Medulla oblongata (tissue), 1 donor: ENCODE measurements around the gene ORC3.
"Not testable (repeated sequence)": the region's sequence is repeated elsewhere in the genome, so short reads cannot be mapped to it uniquely, and the experiment has no call there.

Experiments used
- DNase-seq: peaks from one replicate; pipeline ENCODE4 v3.0.0-alpha.2; 2015; ENCODE audit errors: extremely low spot score

ORC3 gene

DNA sequence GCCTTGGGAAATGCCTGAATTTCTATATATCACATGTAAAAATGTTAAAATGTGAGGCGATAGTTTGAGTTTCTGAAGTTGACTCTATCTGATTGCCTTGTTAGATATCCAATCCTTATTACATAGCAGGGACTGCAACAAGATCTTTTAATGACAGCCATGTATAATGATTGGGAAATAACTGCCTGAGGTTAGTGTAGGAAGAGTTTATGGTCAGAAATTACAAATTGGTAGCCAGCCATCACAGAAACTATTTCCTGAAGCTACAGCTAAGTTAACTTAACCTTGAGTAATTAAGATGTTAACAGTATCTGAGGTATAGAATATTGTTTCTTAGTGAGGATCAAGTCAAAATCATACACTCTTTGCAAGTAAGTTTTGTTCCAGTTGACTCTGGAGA, 71.1 kb downstream of the ORC3 start:
- no peak for DNase-seq

DNA sequence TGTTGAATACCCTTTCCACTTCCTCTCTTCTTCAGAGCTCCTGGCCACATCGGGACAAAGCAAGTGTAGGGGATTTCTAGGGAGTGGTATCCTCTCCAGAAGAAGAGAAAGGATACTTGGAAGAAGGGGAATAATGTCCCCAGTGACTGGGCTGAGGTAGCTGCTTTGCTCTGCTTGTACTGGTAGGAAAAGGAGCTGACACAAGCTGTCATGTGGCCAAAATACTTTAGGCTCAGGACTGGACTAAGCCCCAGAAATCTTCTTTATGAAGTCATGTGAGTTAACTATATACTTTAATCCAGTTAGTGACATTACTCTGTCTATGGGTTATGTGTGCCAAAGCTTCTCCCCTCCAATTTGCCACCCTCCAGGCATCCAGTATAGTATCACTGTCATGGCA, 71.6 kb downstream of the ORC3 start:
- no peak for DNase-seq

DNA sequence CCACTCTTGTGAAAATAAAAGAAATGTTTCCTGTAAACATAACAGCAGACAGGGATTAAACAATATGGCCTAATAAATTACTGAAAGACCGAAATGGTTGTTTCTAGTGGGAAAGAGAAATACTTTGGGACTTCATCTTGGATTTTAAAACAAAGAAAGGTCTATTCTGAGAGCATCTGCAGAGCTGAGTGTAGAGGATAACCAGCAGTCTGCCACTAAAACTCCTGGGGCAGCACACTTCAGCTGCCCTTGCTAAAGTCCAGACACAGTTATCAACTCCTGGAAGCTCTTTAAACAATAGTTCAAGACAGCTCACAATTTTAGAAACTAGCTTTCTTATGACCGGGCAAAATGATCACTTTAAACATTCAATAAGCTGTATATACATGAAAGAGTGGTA, 73.5 kb downstream of the ORC3 start:
- DNase-seq = peak; percentile 12

GRCh38 chr6:87664921-87665485, 75.1 kb downstream of the ORC3 start:
- no peak for DNase-seq

- no peak for DNase-seq
These were observed 77.1 kb downstream of the ORC3 start for GRCh38 chr6:87667032-87667431.

- DNase-seq = no peak
These were observed 78.1 kb downstream of the ORC3 start for GRCh38 chr6:87668013-87668412.

GRCh38 chr6:87669051-87669450, 79.1 kb downstream of the ORC3 start:
- no peak for DNase-seq

DNA sequence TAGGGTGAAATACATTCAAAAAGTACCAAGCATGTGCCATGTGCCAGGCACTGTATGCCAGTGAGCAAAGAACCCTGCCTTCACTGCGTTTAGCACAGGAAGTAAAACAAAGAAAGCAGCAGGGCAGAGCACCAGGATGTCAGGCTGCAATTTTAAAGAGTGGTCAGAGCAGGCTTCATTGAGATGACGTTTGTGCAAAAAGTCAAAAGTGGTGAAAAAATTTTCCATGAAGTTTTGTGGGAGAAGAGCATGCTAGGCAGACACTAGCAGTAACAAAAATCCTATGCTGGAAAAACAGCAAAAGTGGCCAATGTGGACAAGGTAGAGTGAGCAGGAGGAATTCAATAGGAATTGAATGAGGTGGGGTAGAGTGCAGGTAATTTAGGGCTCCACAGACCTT, 80.8 kb downstream of the ORC3 start:
- no peak for DNase-seq

GRCh38 chr6:87671555-87672029, 81.7 kb downstream of the ORC3 start:
- no peak for DNase-seq

DNA sequence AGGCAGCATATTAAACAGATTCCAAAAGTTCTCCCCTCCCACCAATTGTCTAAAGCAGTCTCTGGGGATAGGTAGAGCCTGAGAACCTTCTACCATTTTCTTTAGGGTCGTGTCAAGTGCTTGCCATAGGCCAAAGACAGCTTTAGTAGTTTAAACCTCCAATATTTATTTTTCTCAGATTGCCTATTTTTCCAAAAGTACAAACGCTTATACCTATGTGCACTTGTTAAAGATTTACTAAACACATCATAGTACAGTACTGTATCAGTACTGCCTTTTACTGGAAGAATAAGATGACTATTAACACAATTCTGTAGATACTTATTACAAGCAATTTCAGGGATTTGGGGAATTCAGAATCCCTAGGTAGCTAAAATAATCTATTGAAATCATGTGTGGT, 82.7 kb downstream of the ORC3 start:
- DNase-seq = no peak

DNA sequence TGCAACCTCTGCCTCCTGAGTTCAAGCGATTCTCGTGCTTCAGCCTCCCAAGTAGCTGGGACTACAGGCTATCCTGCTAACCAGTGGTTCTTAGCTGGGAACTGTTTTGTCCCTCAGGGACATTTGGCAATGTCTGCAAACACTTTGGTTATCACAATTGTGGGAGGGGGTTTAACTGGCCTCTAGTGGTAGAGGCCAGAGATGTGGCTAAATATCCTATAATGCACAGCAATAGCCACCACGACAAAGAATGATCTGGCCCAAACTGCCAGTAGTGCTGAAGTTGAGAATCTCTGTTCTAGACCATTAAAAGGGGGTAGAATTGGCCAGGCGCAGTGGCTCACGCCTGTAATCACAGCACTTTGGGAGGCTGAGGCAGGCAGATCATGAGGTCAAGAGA, 83.3 kb downstream of the ORC3 start:
- DNase-seq = no peak

DNA sequence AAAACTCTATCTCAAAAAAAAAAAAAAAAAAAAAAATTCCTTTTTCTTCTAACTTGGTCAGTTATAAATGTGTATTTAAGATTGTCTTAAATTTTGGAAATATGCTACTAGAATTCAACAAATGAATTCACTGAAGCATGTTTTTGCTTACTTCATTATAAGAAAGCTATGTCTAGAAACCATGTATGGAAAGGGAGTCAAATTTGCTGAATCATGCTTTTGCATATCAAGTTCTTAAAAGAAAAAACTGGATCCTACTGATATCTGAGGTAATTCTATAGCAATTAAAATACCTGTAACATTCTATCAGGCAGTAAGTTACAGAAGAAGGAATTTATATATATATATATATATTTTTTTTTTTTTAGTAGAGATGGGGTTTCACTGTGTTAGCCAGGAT, 84.4 kb downstream of the ORC3 start:
- DNase-seq = no peak

DNA sequence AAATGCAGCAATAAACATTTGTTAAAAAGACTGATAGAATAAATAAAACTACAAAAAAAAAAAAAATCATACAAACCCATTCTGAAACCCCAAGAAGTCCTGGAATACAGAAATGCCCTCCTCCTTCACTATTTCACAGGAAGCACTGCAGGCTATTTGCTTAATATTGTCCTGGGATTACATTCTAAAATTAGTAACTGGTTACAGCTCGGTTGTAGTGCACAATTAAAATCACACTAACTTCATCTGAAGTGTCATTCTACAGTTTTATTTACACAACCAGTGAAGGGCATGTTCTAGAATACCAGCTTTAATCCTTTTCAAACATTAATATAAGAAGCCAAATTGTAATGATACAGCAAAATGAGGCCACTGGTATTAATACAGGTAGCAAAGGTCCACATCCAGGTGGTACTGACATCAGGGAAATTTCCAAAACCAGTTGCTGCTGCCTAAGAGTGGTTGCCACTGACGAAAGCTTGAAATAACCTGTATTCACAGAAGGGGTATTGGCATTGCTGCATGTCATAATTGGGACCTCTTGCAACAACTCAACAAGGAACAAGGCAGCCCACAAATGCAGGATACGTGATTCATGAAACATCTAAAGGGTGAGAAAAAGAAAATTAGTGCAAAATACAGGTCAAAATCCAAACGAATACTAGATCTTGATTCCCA, 85.2 kb downstream of the ORC3 start:
- no peak for DNase-seq

GRCh38 chr6:87682310-87682709, 92.4 kb downstream of the ORC3 start:
- DNase-seq = no peak

GRCh38 chr6:87683890-87684289, 94.0 kb downstream of the ORC3 start:
- DNase-seq = no peak

- no peak for DNase-seq
These were observed 95.1 kb downstream of the ORC3 start for GRCh38 chr6:87684895-87685654.

DNA sequence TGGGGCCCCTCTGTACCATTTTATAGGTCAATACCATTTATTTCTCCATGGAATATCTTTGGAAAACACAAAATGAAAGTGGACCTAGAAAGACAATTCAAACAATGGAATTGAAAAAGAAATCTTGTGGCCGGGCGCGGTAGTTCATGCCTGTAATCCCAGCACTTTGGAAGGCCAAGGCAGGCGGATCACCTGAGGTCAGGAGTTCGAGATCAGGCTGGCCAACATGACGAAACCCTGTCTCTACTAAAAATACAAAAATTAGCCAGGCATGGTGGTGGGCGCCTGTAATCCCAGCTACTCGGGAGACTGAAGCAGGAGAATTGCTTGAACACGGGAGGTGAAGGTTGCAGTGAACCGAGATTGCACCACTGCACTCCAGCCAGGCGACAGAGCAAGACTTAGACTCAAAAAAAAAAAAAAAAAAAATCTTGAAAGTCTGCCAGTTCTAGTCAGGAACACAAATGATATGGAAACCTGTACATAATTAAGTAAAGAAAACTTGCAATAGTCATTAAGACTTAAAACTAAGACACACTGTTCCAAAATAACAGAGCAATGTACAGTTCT, 96.8 kb downstream of the ORC3 start:
- DNase-seq = not testable (repeated sequence)

DNA sequence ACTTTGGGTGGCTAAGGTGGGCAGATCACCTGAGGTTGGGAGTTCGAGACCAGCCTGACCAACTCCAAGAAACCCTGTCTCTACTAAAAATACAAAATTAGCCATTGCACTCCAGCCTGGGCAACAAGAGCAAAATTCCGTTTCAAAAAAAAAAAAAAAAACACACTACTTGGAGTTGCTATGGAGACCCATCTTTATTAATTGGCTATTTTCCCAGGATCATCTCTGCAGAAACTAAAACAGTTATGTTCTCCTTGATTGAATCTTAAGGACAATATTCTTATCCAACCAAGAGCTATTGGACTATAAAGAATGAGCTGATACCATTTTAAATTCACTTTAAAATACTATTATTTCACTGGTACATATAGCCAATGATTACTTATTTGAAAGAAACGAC, 97.4 kb downstream of the ORC3 start:
- no peak for DNase-seq

DNA sequence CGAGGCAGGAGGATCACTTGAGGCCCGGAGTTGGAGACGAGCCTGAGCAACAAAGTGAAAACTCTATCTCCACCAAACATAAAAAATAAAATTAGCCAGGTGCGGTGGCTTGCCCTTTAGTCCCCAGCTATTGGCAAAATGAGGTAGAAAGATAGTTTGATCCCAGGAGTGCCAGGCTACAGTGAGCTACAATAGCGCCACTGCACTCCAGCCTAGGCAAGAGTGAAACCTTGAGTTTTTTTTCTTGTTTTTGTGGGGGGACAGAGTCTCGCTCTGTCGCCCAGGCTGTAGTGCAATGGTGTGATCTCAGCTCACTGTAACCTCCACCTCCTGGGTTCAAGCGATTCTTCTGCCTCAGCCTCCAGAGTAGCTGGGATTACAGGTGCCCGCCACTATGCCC, 98.0 kb downstream of the ORC3 start:
- not testable (repeated sequence) for DNase-seq

GRCh38 chr6:87690441-87690840, 100.5 kb downstream of the ORC3 start:
- no peak for DNase-seq

DNA sequence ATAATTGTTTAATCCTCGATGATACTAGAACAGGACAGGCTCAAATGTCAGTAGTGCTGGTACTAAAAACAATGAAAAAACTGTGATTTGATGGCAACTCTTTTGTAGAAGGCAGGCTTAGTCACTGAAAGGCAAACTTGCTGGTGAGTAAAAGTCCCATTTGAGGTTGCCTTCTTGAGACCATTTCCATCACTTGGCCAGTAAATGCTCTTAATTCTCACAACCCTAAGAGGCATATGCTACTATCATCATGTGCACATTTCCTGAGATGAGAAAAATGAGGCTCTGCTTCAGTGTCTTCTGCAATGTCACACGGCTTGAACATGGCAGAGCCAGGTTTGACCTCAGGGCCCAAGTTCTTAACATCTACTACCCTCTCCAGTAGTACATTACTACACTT, 102.2 kb downstream of the ORC3 start:
- no peak for DNase-seq

GRCh38 chr6:87696817-87697216, 106.9 kb downstream of the ORC3 start:
- not testable (repeated sequence) for DNase-seq
